Natural killer cell (primary cell): ENCODE results near the gene ITCH. TPM values are rescaled to one million over a fixed set of nuclear protein-coding genes. Genes with fewer than 3 reads are reported as not detected.
A peak's percentile ranks its signal among the peaks of the same experiment; 100 is the strongest.

Experiments
- ATAC-seq, 3 donors: fragments of 150-1000 bp in 2 of 3; fragments of 200-7000 bp in 1 of 3; cut with Tn5 transposase; 1 replicate in 1 of 3; 2 replicates in 2 of 3; pipeline ENCODE4 v1.10.0; 2021; ENCODE audit warnings: mild to moderate bottlenecking in 2 of 3, moderate library complexity in 2 of 3
- DNase-seq, 2 donors: peaks; one replicate each; pipeline versions ENCODE4 v3.0.0 to v3.0.0-alpha.2; 2013 to 2021; ENCODE audit warnings: mixed read lengths in 1 of 2
- H3K27ac ChIP-seq: one replicate; pipeline ENCODE4 v1.5.1; 2013; ENCODE audit warnings: mild to moderate bottlenecking, low read length
- H3K27me3 ChIP-seq: one replicate; pipeline ENCODE4 v1.6.1; 2013; ENCODE audit warnings: low read length; ENCODE audit not compliant: control insufficient read depth, insufficient read depth
- H3K36me3 ChIP-seq: one replicate; pipeline ENCODE4 v1.6.1; 2013; ENCODE audit warnings: low read length; ENCODE audit not compliant: control insufficient read depth, insufficient read depth
- H3K4me1 ChIP-seq: one replicate; pipeline ENCODE4 v1.6.1; 2013; ENCODE audit warnings: low read length; ENCODE audit not compliant: control insufficient read depth, insufficient read depth
- H3K4me3 ChIP-seq: one replicate; pipeline ENCODE4 v1.5.1; 2013; ENCODE audit warnings: low read length
- H3K9me3 ChIP-seq: one replicate; pipeline ENCODE4 v1.6.1; 2013; ENCODE audit warnings: low read length; ENCODE audit not compliant: control insufficient read depth, insufficient read depth
- H3K27ac Mint-ChIP-seq, 2 donors: one replicate each; pipeline ENCODE4 v1.8.0; 2022; ENCODE audit warnings: mild to moderate bottlenecking in 2 of 2, mixed read lengths in 2 of 2, moderate library complexity in 1 of 2
- H3K27me3 Mint-ChIP-seq, 2 donors: one replicate each; pipeline ENCODE4 v1.8.0; 2022; ENCODE audit warnings: low read depth in 2 of 2, mixed read lengths in 2 of 2
- H3K36me3 Mint-ChIP-seq: one replicate; pipeline ENCODE4 v1.8.0; 2022; ENCODE audit warnings: mixed read lengths
- H3K4me1 Mint-ChIP-seq, 2 donors: one replicate each; pipeline ENCODE4 v1.8.0; 2022; ENCODE audit warnings: mixed read lengths in 2 of 2
- H3K4me3 Mint-ChIP-seq: one replicate; pipeline ENCODE4 v1.8.0; 2022; ENCODE audit warnings: mild to moderate bottlenecking, moderate library complexity, mixed read lengths
- H3K9me3 Mint-ChIP-seq, 2 donors: one replicate each; pipeline ENCODE4 v1.8.0; 2022; ENCODE audit warnings: mixed read lengths in 2 of 2
- CTCF ChIP-seq: fragments of 200-600 bp; IDR thresholded peaks from one replicate; pipeline ENCODE4 v1.8.0; 2022; ENCODE audit warnings: antibody characterized with exemption
- WGBS: methylation state at CpG from one replicate; pipeline ENCODE4 v1.1.7; 2013; ENCODE audit warnings: missing lambda C conversion rate; ENCODE audit not compliant: insufficient coverage; 5-methylcytosine and 5-hydroxymethylcytosine counted together
- intact Hi-C: fragments of 100-400 bp; cut with micrococcal nuclease; formaldehyde crosslinking; loops from one replicate; pipeline ENCODE4 v1.14.2; 2022
- total RNA-seq, 4 donors: library from RNA; stranded (reverse); fragments of 120-200 nt in 1 of 4; gene quantifications; one replicate each; pipeline versions ENCODE4 v1.2.3 to v1.2.4, GENCODE V29; 2013 to 2022

The ITCH gene
- total RNA-seq, 3 donors from 2014 or later (not counting 1 experiment from before 2014, with no cell fraction given), result 157 to 182 (median 163) TPM

DNA sequence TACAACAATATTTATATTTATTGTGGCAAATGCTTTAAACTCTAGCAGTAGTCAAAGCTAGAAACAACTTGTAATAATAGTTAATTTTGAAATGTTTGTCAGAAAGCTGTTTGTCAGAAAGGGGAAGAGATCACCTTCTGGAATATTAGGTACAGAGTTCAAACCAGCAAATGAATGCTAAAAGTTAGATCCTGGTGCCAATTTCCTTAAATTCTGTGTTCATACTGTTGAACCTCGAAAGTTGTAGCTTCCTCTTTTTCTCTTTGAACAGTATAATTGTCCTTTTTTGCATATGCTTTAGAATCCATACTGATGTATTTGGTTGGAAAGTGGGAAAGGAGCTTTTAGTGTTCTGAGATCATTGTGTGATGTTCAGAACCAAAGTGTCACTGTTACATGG lies 22.4 kb downstream of the ITCH start:
- H3K27ac Mint-ChIP-seq, result peak overlapping the region; percentile 76 to 79
- Histone ChIP-seq H3K9me3 (no peaks in the 10 kb centered on the region), H3K27ac (no peak overlapping the region), H3K36me3 (peaks cover 10% of the 10 kb centered on the region), H3K4me3 (no peak overlapping the region), H3K27me3 (no peaks in the 10 kb centered on the region), H3K4me1 (peaks cover 51% of the 10 kb centered on the region)
- DNase-seq (no peak), ATAC-seq (no peak)
- H3K36me3 Mint-ChIP-seq, result no peaks in the 10 kb centered on the region
- no peaks in the 10 kb centered on the region for H3K27me3 Mint-ChIP-seq
- WGBS, result no CpG with 5 or more reads among the region's 1 CpG
- H3K4me3 Mint-ChIP-seq, result no peak overlapping the region
- no peak for TF ChIP-seq CTCF
- intact Hi-C loops, result no loop called here
- no peaks in the 10 kb centered on the region for H3K9me3 Mint-ChIP-seq
- H3K4me1 Mint-ChIP-seq, result peaks cover 44 to 57% of the 10 kb centered on the region in 2 donors

DNA sequence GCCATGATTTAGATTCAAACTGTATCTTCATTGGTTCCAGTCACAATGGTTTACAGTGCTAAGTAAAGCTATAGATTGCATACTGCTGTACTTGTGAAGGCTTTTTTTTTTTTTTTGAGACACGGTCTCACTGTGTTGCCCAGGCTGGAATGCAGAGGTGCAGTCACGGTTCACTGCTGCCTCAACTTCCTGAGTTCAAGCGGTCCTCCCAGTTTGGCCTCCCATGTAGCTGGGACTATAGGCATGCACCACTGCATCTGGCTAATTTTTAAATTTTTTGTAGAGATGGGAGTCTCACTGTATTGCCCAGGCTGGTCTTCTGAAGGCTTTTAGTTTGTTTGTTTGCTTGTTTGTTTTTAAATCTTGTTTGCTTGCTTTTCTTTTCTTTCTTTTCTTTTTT lies 24.9 kb downstream of the ITCH start:
- Mint-ChIP-seq H3K36me3 (no peaks in the 10 kb centered on the region), H3K9me3 (no peaks in the 10 kb centered on the region), H3K4me3 (peak overlapping the region; percentile 48), H3K27ac (peak overlapping the region; percentile 79 to 88), H3K4me1 (peaks cover 44 to 57% of the 10 kb centered on the region in 2 donors), H3K27me3 (no peaks in the 10 kb centered on the region)
- Histone ChIP-seq H3K27me3 (no peaks in the 10 kb centered on the region), H3K9me3 (no peaks in the 10 kb centered on the region), H3K36me3 (peaks cover 20% of the 10 kb centered on the region), H3K27ac (no peak overlapping the region), H3K4me3 (no peak overlapping the region), H3K4me1 (peaks cover 41% of the 10 kb centered on the region)
- TF ChIP-seq CTCF, result no peak
- intact Hi-C loops, result no loop called here
- ATAC-seq, result no peak
- DNase-seq, result no peak
- WGBS, result 54% methylated on average over 3 of the region's 3 CpGs

DNA sequence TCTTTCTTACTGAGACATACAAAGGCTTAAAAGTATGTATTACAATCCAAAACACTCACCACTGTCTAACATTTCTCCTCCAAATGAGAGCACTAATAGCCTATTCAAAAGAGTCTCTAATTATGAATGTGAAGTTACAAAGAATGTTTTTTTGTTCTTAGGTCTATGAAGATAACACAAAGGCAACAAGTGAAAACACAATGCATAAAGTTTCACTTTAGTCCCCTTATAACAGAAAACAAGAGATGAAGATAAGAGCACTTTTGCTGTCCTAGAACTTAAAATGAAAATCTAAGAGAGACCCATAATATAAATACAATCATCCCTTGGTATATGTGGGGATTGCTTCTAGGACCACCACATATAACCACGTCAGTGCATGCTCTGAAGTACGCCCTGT lies 25.6 kb downstream of the ITCH start:
- no peak for ATAC-seq
- intact Hi-C loops, result no loop called here
- Histone ChIP-seq H3K4me3 (no peak overlapping the region), H3K36me3 (peaks cover 26% of the 10 kb centered on the region), H3K9me3 (no peaks in the 10 kb centered on the region), H3K27ac (no peak overlapping the region), H3K4me1 (peaks cover 38% of the 10 kb centered on the region), H3K27me3 (no peaks in the 10 kb centered on the region)
- Mint-ChIP-seq H3K27me3 (no peaks in the 10 kb centered on the region), H3K27ac (peak overlapping the region; percentile 79 to 88), H3K4me3 (peak overlapping the region; percentile 48), H3K9me3 (no peaks in the 10 kb centered on the region), H3K4me1 (peaks cover 50 to 62% of the 10 kb centered on the region in 2 donors), H3K36me3 (no peaks in the 10 kb centered on the region)
- TF ChIP-seq CTCF, result no peak
- DNase-seq, result no peak
- WGBS, result 100% methylated on average over 2 of the region's 2 CpGs

DNA sequence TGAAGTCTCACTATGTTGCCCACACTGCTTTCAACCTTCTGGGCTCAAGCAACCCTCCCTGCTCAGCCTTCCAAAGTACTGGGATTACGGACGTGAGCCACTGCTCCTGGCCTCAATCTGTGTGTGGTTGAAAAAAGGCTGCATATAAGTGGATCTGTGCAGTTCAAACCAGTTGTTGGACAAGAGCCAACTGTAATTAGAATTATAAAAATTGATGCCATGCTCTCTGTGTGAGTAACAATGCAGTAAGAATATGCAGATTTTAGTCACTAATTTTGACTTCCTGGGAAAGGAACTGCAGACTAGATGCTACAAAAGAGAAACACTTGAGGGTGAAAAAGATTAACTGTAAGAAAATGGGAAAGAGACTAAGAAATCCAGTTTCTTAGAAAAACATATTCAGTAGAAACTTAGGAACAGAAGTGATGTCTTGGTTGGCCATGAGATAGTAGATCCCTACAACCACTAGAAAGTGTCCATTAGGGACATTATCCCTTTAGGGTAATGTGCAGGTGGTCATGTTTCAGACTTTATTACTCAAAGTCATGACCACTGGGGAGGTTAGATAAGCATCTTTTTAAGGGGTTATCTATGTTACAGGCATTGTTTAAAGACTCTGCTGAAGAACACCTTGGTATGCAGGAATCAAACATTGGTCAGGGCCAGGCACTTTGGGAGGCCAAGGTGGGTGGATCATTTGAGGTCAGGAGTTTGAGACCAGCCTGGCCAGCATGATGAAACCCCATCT lies 26.3 kb downstream of the ITCH start:
- Histone ChIP-seq H3K27ac (no peak overlapping the region), H3K27me3 (no peaks in the 10 kb centered on the region), H3K4me1 (peaks cover 35% of the 10 kb centered on the region), H3K36me3 (peaks cover 31% of the 10 kb centered on the region), H3K4me3 (no peak overlapping the region), H3K9me3 (no peaks in the 10 kb centered on the region)
- no peaks in the 10 kb centered on the region for H3K9me3 Mint-ChIP-seq
- H3K27me3 Mint-ChIP-seq, result no peaks in the 10 kb centered on the region
- peak overlapping the region; percentile 29 to 79 for H3K27ac Mint-ChIP-seq
- DNase-seq, result no peak
- no peaks in the 10 kb centered on the region for H3K36me3 Mint-ChIP-seq
- peaks cover 50 to 63% of the 10 kb centered on the region in 2 donors for H3K4me1 Mint-ChIP-seq
- no peak overlapping the region for H3K4me3 Mint-ChIP-seq
- no peak for ATAC-seq
- intact Hi-C loops, result no loop called here
- WGBS, result 88% methylated on average over 2 of the region's 2 CpGs
- no peak for TF ChIP-seq CTCF
